HepG2 (cell line): ENCODE results near the gene NUAK1. TPM values are rescaled to one million over a fixed set of nuclear protein-coding genes. Genes with fewer than 3 reads are reported as not detected.

Source experiments
- ATAC-seq: fragments of 200-7000 bp; cut with Tn5 transposase; 3 replicates; pipeline ENCODE4 v1.9.1; 2020; ENCODE audit warnings: mild to moderate bottlenecking, moderate library complexity
- BruUV-seq: library from RNA; stranded (reverse); fragments of 400-500 nt; replicated peaks from 2 replicates; lab custom pipeline; 2021; lab: Mats Ljungman, UMichigan
- CTCF ChIA-PET: fragments of 300-600 bp; formaldehyde crosslinking; extraction: SDS; loops from one replicate; lab custom pipeline; 2021; ENCODE audit warnings: low total read pairs, inconsistent platforms, low intra/inter-chr PET ratio; lab: Yijun Ruan, JAX
- POLR2A ChIA-PET: fragments of 350-600 bp; sonication (Branson Sonifier 250); formaldehyde crosslinking; loops from one replicate; lab custom pipeline; 2020; ENCODE audit warnings: antibody characterized with exemption, inconsistent platforms; lab: Yijun Ruan, JAX
- DNase-seq: peaks from one replicate; pipeline ENCODE4 v3.0.0-alpha.2; 2015; ENCODE audit warnings: low spot score
- FAIRE-seq: peaks from 3 replicates; lab custom pipeline; 2011; peaks lifted over from hg19 to GRCh38; lab: Jason Lieb, UNC
- H2AFZ ChIP-seq: one replicate; pipeline ENCODE4 v1.6.1; 2011; ENCODE audit warnings: low read length, inconsistent platforms
- H3K27ac ChIP-seq: fragments of 300-600 bp; 3 replicates; pipeline ENCODE4 v1.8.0; 2011; ENCODE audit warnings: mixed run types, mild to moderate bottlenecking, mixed read lengths, low read length, inconsistent platforms; ENCODE audit not compliant: insufficient read depth; ENCODE audit errors: extremely low read length
- H3K27me3 ChIP-seq, 2 experiments: fragments of 200-600 bp in 1 of 2; 2 replicates in 1 of 2; 3 replicates in 1 of 2; pipeline versions ENCODE4 v1.6.0 to v1.8.0; 2011; ENCODE audit warnings: low read length in 2 of 2, mild to moderate bottlenecking in 2 of 2, moderate library complexity in 2 of 2, inconsistent platforms in 1 of 2; ENCODE audit not compliant: insufficient read depth in 2 of 2, control insufficient read depth in 1 of 2
- H3K36me3 ChIP-seq, 2 experiments: fragments of 200-600 bp in 1 of 2; replicated peaks in 1 of 2; 2 replicates in 1 of 2; 3 replicates in 1 of 2; pipeline versions ENCODE4 v1.5.1 to v1.8.0; 2011; ENCODE audit warnings: low read length in 2 of 2, inconsistent platforms in 1 of 2; ENCODE audit not compliant: insufficient read depth in 2 of 2, control insufficient read depth in 1 of 2
- H3K4me1 ChIP-seq: 2 replicates; pipeline ENCODE4 v1.5.1; 2012; ENCODE audit warnings: low read length, inconsistent platforms; ENCODE audit not compliant: insufficient read depth
- H3K4me2 ChIP-seq: 2 replicates; pipeline ENCODE4 v1.6.0; 2011; ENCODE audit warnings: low read depth, low read length, inconsistent platforms
- H3K4me3 ChIP-seq, 3 experiments: fragments of 200-600 bp in 1 of 3; sonication (generic), shearing (Covaris generic) in 1 of 3; replicated peaks in 1 of 3; 2 replicates each; pipeline ENCODE4 v1.5.1; 2011 to 2016; ENCODE audit warnings: low read length in 3 of 3, inconsistent platforms in 2 of 3, low read depth in 2 of 3, mild to moderate bottlenecking in 2 of 3, control low read depth in 1 of 3, mixed read lengths in 1 of 3; ENCODE audit not compliant: insufficient read depth in 1 of 3
- H3K79me2 ChIP-seq: one replicate; pipeline ENCODE4 v1.6.1; 2011; ENCODE audit warnings: low read length, inconsistent platforms; ENCODE audit not compliant: insufficient read depth
- H3K9ac ChIP-seq: 2 replicates; pipeline ENCODE4 v1.6.0; 2011; ENCODE audit warnings: mild to moderate bottlenecking, low read depth, low read length, inconsistent platforms; ENCODE audit not compliant: insufficient read depth
- H3K9me3 ChIP-seq: 2 replicates; pipeline ENCODE4 v1.5.1; 2012; ENCODE audit warnings: mild to moderate bottlenecking, low read length
- H4K20me1 ChIP-seq: 2 replicates; pipeline ENCODE4 v1.6.0; 2011; ENCODE audit warnings: inconsistent platforms, mild to moderate bottlenecking, low read length, moderate library complexity; ENCODE audit not compliant: insufficient read depth
- MAZ ChIP-seq, 2 experiments: sonication (generic) in 1 of 2; formaldehyde crosslinking in 1 of 2; IDR thresholded peaks; 2 replicates each; pipeline versions ENCODE4 v1.5.0 to v1.6.1; 2012 to 2020; ENCODE audit warnings: low read depth in 2 of 2, mild to moderate bottlenecking in 2 of 2, borderline replicate concordance in 1 of 2, improper control_type of control experiment in 1 of 2, low read length in 1 of 2, missing genetic modification reagents in 1 of 2, moderate library complexity in 1 of 2
- NFATC3 ChIP-seq: sonication (generic); formaldehyde crosslinking; IDR thresholded peaks from 2 replicates; pipeline ENCODE4 v1.5.1; 2020; ENCODE audit warnings: mild to moderate bottlenecking, missing genetic modification reagents
- NKX3-1 ChIP-seq: sonication (generic); formaldehyde crosslinking; IDR thresholded peaks from 2 replicates; pipeline ENCODE4 v1.5.0; 2020; ENCODE audit warnings: missing genetic modification reagents
- NR2F6 ChIP-seq, 2 experiments: IDR thresholded peaks; 2 replicates each; pipeline ENCODE4 v1.6.1; 2016; ENCODE audit warnings: antibody characterized with exemption in 1 of 2, mild to moderate bottlenecking in 1 of 2
- NRL ChIP-seq: sonication (generic); formaldehyde crosslinking; IDR thresholded peaks from 2 replicates; pipeline ENCODE4 v1.5.0; 2020; ENCODE audit warnings: missing genetic modification reagents, mild to moderate bottlenecking, moderate library complexity, borderline replicate concordance
- PLSCR1 ChIP-seq: sonication (generic); formaldehyde crosslinking; IDR thresholded peaks from 2 replicates; pipeline ENCODE4 v1.5.0; 2020; ENCODE audit warnings: missing genetic modification reagents, mild to moderate bottlenecking, borderline replicate concordance
- RARA ChIP-seq: IDR thresholded peaks from 2 replicates; pipeline ENCODE4 v1.6.1; 2016; ENCODE audit warnings: missing genetic modification reagents, missing compliant biosample characterization
- RXRA ChIP-seq: sonication (generic); formaldehyde crosslinking; IDR thresholded peaks from 2 replicates; pipeline ENCODE4 v1.5.1; 2020; ENCODE audit warnings: missing genetic modification reagents
- SOX6 ChIP-seq, 2 experiments: fragments of 450-650 bp in 1 of 2; sonication (generic) in 1 of 2; formaldehyde crosslinking in 1 of 2; IDR thresholded peaks; 2 replicates each; pipeline versions ENCODE4 v1.4.0 to v1.6.1; 2017 to 2020; ENCODE audit warnings: antibody characterized with exemption in 1 of 2, mild to moderate bottlenecking in 1 of 2, missing genetic modification reagents in 1 of 2
- TGIF2 ChIP-seq: IDR thresholded peaks from 2 replicates; pipeline ENCODE4 v1.6.1; 2016; ENCODE audit warnings: control low read depth, missing compliant biosample characterization
- ZNF292 ChIP-seq: sonication (generic); formaldehyde crosslinking; IDR thresholded peaks from 2 replicates; pipeline ENCODE4 v1.8.1; 2022; ENCODE audit warnings: mild to moderate bottlenecking, low read depth, missing genetic modification reagents, borderline replicate concordance
- ZNF30 ChIP-seq: sonication (generic); formaldehyde crosslinking; IDR thresholded peaks from 2 replicates; pipeline ENCODE4 v1.5.0; 2020; ENCODE audit warnings: mild to moderate bottlenecking, missing genetic modification reagents
- ZNF687 ChIP-seq: sonication (generic); formaldehyde crosslinking; IDR thresholded peaks from 2 replicates; pipeline ENCODE4 v1.5.1; 2020; ENCODE audit warnings: mild to moderate bottlenecking, missing genetic modification reagents, moderate library complexity
- ZNF777 ChIP-seq: sonication (generic); formaldehyde crosslinking; IDR thresholded peaks from 2 replicates; pipeline ENCODE4 v1.4.0; 2020; ENCODE audit warnings: missing genetic modification reagents
- WGBS: methylation state at CpG from one replicate; pipeline ENCODE4 v1.1.6; 2017; ENCODE audit warnings: low lambda C conversion rate; 5-methylcytosine and 5-hydroxymethylcytosine counted together
- in situ Hi-C: cut with HindIII; loops from 2 replicates; pipeline ENCODE4 v1.10.0; 2017; ENCODE audit warnings: low pct_unique_long_range_greater_than_20kb; ENCODE audit not compliant: extremely low pct_ligation_motif_present
- intact Hi-C: fragments of 100-400 bp; cut with micrococcal nuclease; formaldehyde crosslinking; loops from one replicate; pipeline ENCODE4 v1.10.0; 2022; ENCODE audit not compliant: unreplicated experiment
- polyA plus RNA-seq, 8 experiments: library from polyadenylated mRNA; depleted of rRNA in 3 of 8; stranded (reverse) in 7 of 8; unstranded in 1 of 8; fragments of >200 nt; fragmentation: Illumina TruSeq in 4 of 8; extraction: Trizol in 4 of 8; gene quantifications; 2 replicates each; pipeline versions ENCODE4 v1.2.1 to v1.2.3, GENCODE V29; 2011 to 2016; ENCODE audit warnings: low read depth in 4 of 8, missing spikeins in 1 of 8, mixed read lengths in 1 of 8; ENCODE audit not compliant: insufficient read depth in 1 of 8
- total RNA-seq, 5 experiments: library from RNA; depleted of rRNA; stranded (reverse); fragments of >200 nt; fragmentation: Illumina TruSeq; extraction: Trizol; gene quantifications; 2 replicates each; pipeline ENCODE4 v1.2.3, GENCODE V29; 2016; ENCODE audit warnings: low read depth in 1 of 5
- TF ChIP-seq, protein P1 (sequence below): sonication (generic); formaldehyde crosslinking; IDR thresholded peaks from 2 replicates; pipeline ENCODE4 v1.5.0; 2020; ENCODE audit warnings: missing genetic modification reagents
- TF ChIP-seq, protein P2 (sequence below): sonication (generic); formaldehyde crosslinking; IDR thresholded peaks from 2 replicates; pipeline ENCODE4 v1.4.0; 2020; ENCODE audit warnings: missing genetic modification reagents, mild to moderate bottlenecking, borderline replicate concordance

NUAK1 gene
- total and polyA plus RNA-seq, 2 of the 13 experiments (the other 11 are each of a cell fraction or from before 2014, with no cell fraction given) = 1.7 to 1.9 TPM

- Histone ChIP-seq H2AFZ (no peak overlapping the region), H3K27ac (no peak overlapping the region), H3K27me3 (no peaks in the 10 kb centered on the region), H3K79me2 (no peaks in the 10 kb centered on the region), H3K4me3 (peak overlapping the region in 1 of 3 experiments; percentile 51; a peak in 1 of 6 replicates), H4K20me1 (no peaks in the 10 kb centered on the region), H3K9me3 (no peaks in the 10 kb centered on the region), H3K9ac (no peak overlapping the region), H3K4me1 (peaks cover 27% of the 10 kb centered on the region), H3K36me3 (no peaks in the 10 kb centered on the region), H3K4me2 (peak overlapping the region; percentile 58)
- in situ Hi-C loops = no loop called here
- no TSS peak for BruUV-seq
- FAIRE-seq (no peak), DNase-seq (no peak), ATAC-seq (peak; percentile 84)
- ChIA-PET POLR2A (interaction anchor here (1.3 kb wide), 1 partner anchor 169 kb away, joined by 3 read pairs; the partner anchor contains the start of gene POLR3B), CTCF (no interaction called here)
- intact Hi-C loops = no loop called here
- 3% methylated on average over 6 of the region's 10 CpGs for WGBS
- TF ChIP-seq ZNF777 (CRISPR knock-in tag) = 0 out of 2 replicates have a peak, but pooled peaks have one; percentile 43
- peak; percentile 64 for TF ChIP-seq NR2F6 (IDR thresholded peaks at IDR 0.05)
- TF ChIP-seq NR2F6 (CRISPR knock-in tag; IDR thresholded peaks at IDR 0.05) = no peak
- TF ChIP-seq ZNF292 (CRISPR knock-in tag) = peak; percentile 27; the same call in 1 of the 2 replicates
- TF ChIP-seq NKX3-1 = no peak
- TF ChIP-seq, protein P1, sequence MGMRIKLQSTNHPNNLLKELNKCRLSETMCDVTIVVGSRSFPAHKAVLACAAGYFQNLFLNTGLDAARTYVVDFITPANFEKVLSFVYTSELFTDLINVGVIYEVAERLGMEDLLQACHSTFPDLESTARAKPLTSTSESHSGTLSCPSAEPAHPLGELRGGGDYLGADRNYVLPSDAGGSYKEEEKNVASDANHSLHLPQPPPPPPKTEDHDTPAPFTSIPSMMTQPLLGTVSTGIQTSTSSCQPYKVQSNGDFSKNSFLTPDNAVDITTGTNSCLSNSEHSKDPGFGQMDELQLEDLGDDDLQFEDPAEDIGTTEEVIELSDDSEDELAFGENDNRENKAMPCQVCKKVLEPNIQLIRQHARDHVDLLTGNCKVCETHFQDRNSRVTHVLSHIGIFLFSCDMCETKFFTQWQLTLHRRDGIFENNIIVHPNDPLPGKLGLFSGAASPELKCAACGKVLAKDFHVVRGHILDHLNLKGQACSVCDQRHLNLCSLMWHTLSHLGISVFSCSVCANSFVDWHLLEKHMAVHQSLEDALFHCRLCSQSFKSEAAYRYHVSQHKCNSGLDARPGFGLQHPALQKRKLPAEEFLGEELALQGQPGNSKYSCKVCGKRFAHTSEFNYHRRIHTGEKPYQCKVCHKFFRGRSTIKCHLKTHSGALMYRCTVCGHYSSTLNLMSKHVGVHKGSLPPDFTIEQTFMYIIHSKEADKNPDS (CRISPR knock-in tag) = no peak
- TF ChIP-seq ZNF30 (CRISPR knock-in tag) = no peak
- TF ChIP-seq ZNF687 (CRISPR knock-in tag) = peak; percentile 48
- no peak for TF ChIP-seq NFATC3
- TF ChIP-seq, protein P2, sequence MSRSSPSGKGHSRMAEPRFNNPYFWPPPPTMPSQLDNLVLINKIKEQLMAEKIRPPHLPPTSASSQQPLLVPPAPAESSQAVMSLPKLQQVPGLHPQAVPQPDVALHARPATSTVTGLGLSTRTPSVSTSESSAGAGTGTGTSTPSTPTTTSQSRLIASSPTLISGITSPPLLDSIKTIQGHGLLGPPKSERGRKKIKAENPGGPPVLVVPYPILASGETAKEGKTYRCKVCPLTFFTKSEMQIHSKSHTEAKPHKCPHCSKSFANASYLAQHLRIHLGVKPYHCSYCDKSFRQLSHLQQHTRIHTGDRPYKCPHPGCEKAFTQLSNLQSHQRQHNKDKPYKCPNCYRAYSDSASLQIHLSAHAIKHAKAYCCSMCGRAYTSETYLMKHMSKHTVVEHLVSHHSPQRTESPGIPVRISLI = no peak
- no peak for TF ChIP-seq TGIF2 (CRISPR knock-in tag)
- no peak for TF ChIP-seq SOX6 (IDR thresholded peaks at IDR 0.05)
- TF ChIP-seq SOX6 (CRISPR knock-in tag; IDR thresholded peaks at IDR 0.05) = peak; percentile 82
- TF ChIP-seq RXRA (CRISPR knock-in tag) = peak; percentile 36; the same call in 1 of the 2 replicates
- TF ChIP-seq RARA (CRISPR knock-in tag) = 0 out of 2 replicates have a peak, but pooled peaks have one; percentile 14
- no peak for TF ChIP-seq PLSCR1 (CRISPR knock-in tag)
- no peak for TF ChIP-seq MAZ (IDR thresholded peaks at IDR 0.05; ENCODE audit: borderline replicate concordance, low read depth, low read length)
- TF ChIP-seq MAZ (CRISPR knock-in tag; IDR thresholded peaks at IDR 0.05; ENCODE audit: low read depth) = no peak
- 0 out of 2 replicates have a peak, but pooled peaks have one; percentile 29 for TF ChIP-seq NRL (CRISPR knock-in tag)
Observed at GRCh38 chr12:106188256-106188655, 49.5 kb upstream of the NUAK1 start.
